ENCODE measurements around the gene DNASE1L1.

Gene DNASE1L1

DNA sequence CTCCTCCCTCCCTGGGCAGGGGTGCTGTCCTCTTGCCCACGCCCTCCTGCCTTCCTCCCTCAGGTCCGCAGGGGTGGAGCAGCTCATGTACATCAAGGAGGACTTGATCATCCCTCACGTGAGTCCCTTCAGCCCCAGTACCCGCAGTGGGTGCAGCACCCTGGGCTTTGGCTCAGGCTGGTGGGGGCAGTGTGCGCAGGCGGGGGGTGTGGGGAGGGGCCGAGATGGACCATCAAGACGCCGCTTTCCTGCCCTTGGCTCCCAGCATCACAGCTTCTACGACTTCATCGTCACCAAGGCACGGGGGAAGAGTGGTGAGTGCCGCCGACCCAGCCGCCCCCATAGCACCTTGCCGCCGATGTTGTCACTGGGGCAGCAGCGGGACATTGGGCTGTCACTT, 40.6 kb upstream of the DNASE1L1 start:
- H3K36me3 ChIP-seq (ENCODE audit: control insufficient read depth, insufficient read depth, low read length) = peaks cover 10% of the 10 kb centered on the region
- no peak overlapping the region for H3K4me3 ChIP-seq (replicated peaks; ENCODE audit: low read depth, low read length)
- DNase-seq (ENCODE audit: extremely low read depth, insufficient read length) = no peak
- TF ChIP-seq, protein P1, sequence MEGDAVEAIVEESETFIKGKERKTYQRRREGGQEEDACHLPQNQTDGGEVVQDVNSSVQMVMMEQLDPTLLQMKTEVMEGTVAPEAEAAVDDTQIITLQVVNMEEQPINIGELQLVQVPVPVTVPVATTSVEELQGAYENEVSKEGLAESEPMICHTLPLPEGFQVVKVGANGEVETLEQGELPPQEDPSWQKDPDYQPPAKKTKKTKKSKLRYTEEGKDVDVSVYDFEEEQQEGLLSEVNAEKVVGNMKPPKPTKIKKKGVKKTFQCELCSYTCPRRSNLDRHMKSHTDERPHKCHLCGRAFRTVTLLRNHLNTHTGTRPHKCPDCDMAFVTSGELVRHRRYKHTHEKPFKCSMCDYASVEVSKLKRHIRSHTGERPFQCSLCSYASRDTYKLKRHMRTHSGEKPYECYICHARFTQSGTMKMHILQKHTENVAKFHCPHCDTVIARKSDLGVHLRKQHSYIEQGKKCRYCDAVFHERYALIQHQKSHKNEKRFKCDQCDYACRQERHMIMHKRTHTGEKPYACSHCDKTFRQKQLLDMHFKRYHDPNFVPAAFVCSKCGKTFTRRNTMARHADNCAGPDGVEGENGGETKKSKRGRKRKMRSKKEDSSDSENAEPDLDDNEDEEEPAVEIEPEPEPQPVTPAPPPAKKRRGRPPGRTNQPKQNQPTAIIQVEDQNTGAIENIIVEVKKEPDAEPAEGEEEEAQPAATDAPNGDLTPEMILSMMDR (IDR thresholded peaks at IDR 0.05; ENCODE audit: insufficient read depth, low read length, poor library complexity, severe bottlenecking) = no peak
- H3K27me3 ChIP-seq (replicated peaks; ENCODE audit: control insufficient read depth, insufficient read depth, low read length) = no peaks in the 10 kb centered on the region

DNA sequence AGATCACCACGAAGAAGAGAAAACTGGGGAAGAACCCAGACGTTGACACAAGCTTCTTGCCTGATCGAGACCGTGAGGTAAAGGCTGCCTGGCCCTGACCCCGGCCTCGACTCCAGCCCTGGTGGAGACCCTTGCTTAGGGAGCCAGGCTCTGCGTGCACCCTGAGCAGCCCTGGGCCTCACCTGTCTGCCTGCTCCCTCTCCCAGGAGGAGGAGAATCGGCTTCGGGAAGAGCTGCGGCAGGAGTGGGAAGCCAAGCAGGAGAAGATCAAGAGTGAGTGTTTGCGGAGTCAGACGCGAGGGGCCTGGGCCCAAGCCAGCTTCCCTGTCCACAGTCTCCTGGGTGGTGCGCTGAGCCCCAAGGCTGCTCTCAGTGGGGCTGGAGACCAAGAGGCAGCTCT, 39.4 kb upstream of the DNASE1L1 start:
- no peaks in the 10 kb centered on the region for H3K27me3 ChIP-seq (replicated peaks; ENCODE audit: control insufficient read depth, insufficient read depth, low read length)
- H3K4me3 ChIP-seq (replicated peaks; ENCODE audit: low read depth, low read length) = no peak overlapping the region
- H3K36me3 ChIP-seq (ENCODE audit: control insufficient read depth, insufficient read depth, low read length) = peaks cover 10% of the 10 kb centered on the region
- TF ChIP-seq, protein P1 (IDR thresholded peaks at IDR 0.05; ENCODE audit: insufficient read depth, low read length, poor library complexity, severe bottlenecking) = no peak
- no peak for DNase-seq (ENCODE audit: extremely low read depth, insufficient read length)

DNA sequence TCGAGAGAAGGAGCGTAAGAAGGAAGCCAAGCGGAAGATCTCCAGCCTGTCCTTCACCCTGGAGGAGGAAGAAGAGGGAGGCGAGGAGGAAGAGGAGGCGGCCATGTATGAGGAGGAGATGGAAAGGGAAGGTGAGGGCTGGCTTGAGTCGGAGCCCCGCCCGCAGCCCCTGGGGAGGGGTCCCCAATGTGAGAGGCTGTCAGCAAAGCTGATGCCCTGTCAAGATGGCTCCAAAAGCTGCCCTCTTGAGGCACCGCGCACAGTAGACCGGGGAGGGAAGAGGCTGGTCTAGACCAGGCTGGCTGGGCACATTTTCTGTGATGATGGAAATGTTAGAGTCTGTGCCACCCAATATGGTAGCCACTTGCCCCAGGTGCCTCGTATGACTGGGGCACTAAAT, 37.4 kb upstream of the DNASE1L1 start:
- DNase-seq (ENCODE audit: extremely low read depth, insufficient read length) = no peak
- H3K4me3 ChIP-seq (replicated peaks; ENCODE audit: low read depth, low read length) = no peak overlapping the region
- peaks cover 10% of the 10 kb centered on the region for H3K36me3 ChIP-seq (ENCODE audit: control insufficient read depth, insufficient read depth, low read length)
- no peaks in the 10 kb centered on the region for H3K27me3 ChIP-seq (replicated peaks; ENCODE audit: control insufficient read depth, insufficient read depth, low read length)
- TF ChIP-seq, protein P1 (IDR thresholded peaks at IDR 0.05; ENCODE audit: insufficient read depth, low read length, poor library complexity, severe bottlenecking) = no peak

DNA sequence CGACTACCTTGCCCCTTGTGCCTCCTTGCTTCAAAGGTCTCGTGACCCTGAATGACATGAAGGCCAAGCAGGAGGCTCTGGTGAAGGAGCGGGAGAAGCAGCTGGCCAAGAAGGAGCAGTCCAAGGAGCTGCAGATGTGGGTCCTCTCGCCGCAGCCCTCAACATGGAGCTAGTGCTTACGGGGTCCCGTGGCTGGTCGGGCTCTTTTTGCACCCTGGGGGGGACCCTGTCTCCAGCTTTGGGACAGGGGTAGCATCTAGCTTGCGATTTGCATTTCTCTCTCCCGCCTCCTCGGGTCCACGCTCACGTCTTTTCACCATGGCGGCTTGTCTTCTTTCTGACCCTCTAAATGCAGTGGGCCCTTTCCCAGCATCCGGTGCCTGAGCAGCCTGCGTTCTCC, 36.7 kb upstream of the DNASE1L1 start:
- no peak overlapping the region for H3K4me3 ChIP-seq (replicated peaks; ENCODE audit: low read depth, low read length)
- peaks cover 10% of the 10 kb centered on the region for H3K36me3 ChIP-seq (ENCODE audit: control insufficient read depth, insufficient read depth, low read length)
- DNase-seq (ENCODE audit: extremely low read depth, insufficient read length) = no peak
- TF ChIP-seq, protein P1 (IDR thresholded peaks at IDR 0.05; ENCODE audit: insufficient read depth, low read length, poor library complexity, severe bottlenecking) = no peak
- no peaks in the 10 kb centered on the region for H3K27me3 ChIP-seq (replicated peaks; ENCODE audit: control insufficient read depth, insufficient read depth, low read length)

DNA sequence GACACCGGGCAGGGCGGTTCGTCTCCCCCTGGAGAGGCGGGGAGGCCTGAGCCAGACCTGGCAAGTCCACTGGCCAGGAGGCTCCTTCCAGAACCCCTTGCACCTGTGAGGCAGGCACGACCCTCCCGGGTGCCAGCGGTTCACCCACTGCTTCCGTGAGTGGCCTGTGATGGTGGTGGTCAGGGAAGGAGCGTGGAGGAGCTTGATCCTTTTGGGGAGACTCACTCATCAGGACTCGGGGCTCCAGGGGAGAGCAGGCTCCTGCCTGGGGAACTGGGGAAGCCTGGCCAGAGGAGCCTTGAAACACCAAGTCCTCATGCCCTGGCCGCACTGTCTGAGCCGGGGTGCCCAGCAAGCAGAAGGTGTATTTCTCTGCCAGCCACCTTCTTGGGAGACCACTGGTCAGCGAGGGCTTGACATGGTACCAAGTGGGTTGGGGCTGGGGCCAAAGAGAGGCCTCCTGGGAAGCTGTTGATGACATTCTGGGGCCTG, 35.7 kb upstream of the DNASE1L1 start:
- Histone ChIP-seq H3K36me3 (ENCODE audit: control insufficient read depth, insufficient read depth, low read length) (peaks cover 8% of the 10 kb centered on the region), H3K27me3 (replicated peaks; ENCODE audit: control insufficient read depth, insufficient read depth, low read length) (no peaks in the 10 kb centered on the region), H3K4me3 (replicated peaks; ENCODE audit: low read depth, low read length) (peak overlapping the region; percentile 75)
- TF ChIP-seq, protein P1 (IDR thresholded peaks at IDR 0.05; ENCODE audit: insufficient read depth, low read length, poor library complexity, severe bottlenecking) = no peak
- no peak for DNase-seq (ENCODE audit: extremely low read depth, insufficient read length)

Data from GM06990 (cell line).